ENCODE results near the gene PLA2G12A. TPM values are rescaled to one million over a fixed set of nuclear protein-coding genes. Genes with fewer than 3 reads are reported as not detected.

PLA2G12A gene
- total RNA-seq (ENCODE audit: low replicate concordance) = 8.1 and 17.8 TPM in 2 replicates

DNA sequence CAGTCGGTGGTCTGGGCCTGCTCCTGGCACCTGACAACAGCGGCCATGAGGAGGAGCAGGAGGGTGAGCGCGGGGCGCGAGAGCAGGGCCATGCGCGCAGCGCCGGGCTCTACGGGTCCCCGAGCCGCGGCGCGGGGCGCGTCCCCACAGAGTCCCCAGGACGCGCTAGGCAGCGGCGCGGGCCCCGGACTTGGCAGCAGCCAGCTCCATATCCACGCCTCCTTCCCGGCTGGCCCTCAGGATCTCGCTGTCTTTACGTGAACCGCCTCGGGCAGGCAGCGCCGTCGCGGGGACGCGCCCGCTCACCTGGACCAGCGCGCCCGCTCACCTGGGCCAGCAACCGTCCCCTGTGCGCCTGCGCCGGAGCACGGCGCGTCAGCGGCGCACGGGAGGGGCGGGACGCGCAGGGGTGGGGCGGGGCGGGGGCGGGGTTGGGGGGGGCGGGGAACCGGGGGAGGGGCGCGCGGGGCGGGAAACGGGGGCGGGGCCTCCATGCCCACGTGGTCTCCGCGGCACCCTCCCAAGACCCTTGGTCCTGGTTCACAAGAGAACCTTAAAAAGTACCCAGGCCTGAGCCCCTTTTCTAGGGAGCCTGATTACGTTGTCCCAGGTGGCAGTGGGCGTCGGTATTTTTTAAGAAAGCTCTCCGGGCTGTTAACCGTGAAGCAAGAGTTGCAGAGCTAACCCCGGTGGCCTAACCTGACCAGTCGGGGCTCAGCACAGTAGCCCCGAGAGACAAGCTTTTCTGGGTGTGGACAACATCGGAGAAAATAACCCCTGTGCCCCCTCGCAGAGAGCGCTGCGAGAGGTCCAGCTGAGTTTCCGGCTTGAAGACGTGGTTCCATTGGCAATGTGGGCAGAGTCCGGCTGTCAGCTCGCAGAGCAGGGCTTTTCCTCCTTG, at the start of gene PLA2G12A:
Gene PLA2G12A, minus strand, starts transcription at position 353 of the 901 bp plus-strand sequence. Its CDS starts 261 bp downstream, at position 92.
- Histone ChIP-seq H3K79me2 (ENCODE audit: low read depth) (peaks cover 35% of the 10 kb centered on the region), H4K20me1 (ENCODE audit: low read depth) (no peaks in the 10 kb centered on the region), H3K27ac (no peak within 1 kb of the TSS), H3F3A (ENCODE audit: low read depth) (peaks cover 10% of the 10 kb centered on the region), H3K4me1 (peaks cover 7% of the 10 kb centered on the region), H3K36me3 (no peaks in the 10 kb centered on the region), H3K4me2 (peak within 1 kb of the TSS; percentile 97), H3K9me3 (ENCODE audit: low read depth) (no peaks in the 10 kb centered on the region), H2AFZ (replicated peaks) (peak within 1 kb of the TSS; percentile 98), H3K4me3 (peak within 1 kb of the TSS; percentile 61), H3K27me3 (peaks cover 10% of the 10 kb centered on the region), H3K9ac (no peak within 1 kb of the TSS)
- no peaks in the 10 kb centered on the region for H3K9me3 Mint-ChIP-seq
- H3K36me3 Mint-ChIP-seq = no peaks in the 10 kb centered on the region
- peaks cover 11% of the 10 kb centered on the region for H3K4me1 Mint-ChIP-seq
- DNase-seq (ENCODE audit: low spot score) = peak; percentile 88
- H3K4me3 Mint-ChIP-seq = peak within 1 kb of the TSS; percentile 92
- TF ChIP-seq EZH2 (IDR thresholded peaks at IDR 0.05) (peak; percentile 8), EZH2phosphoT487 (IDR thresholded peaks at IDR 0.05) (no peak)
- TF ChIP-seq, protein P1, sequence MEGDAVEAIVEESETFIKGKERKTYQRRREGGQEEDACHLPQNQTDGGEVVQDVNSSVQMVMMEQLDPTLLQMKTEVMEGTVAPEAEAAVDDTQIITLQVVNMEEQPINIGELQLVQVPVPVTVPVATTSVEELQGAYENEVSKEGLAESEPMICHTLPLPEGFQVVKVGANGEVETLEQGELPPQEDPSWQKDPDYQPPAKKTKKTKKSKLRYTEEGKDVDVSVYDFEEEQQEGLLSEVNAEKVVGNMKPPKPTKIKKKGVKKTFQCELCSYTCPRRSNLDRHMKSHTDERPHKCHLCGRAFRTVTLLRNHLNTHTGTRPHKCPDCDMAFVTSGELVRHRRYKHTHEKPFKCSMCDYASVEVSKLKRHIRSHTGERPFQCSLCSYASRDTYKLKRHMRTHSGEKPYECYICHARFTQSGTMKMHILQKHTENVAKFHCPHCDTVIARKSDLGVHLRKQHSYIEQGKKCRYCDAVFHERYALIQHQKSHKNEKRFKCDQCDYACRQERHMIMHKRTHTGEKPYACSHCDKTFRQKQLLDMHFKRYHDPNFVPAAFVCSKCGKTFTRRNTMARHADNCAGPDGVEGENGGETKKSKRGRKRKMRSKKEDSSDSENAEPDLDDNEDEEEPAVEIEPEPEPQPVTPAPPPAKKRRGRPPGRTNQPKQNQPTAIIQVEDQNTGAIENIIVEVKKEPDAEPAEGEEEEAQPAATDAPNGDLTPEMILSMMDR (IDR thresholded peaks at IDR 0.05) = no peak
- no peak within 1 kb of the TSS for H3K27ac Mint-ChIP-seq
- H3K27me3 Mint-ChIP-seq (ENCODE audit: insufficient read depth, low read depth) = peaks cover 3% of the 10 kb centered on the region

DNA sequence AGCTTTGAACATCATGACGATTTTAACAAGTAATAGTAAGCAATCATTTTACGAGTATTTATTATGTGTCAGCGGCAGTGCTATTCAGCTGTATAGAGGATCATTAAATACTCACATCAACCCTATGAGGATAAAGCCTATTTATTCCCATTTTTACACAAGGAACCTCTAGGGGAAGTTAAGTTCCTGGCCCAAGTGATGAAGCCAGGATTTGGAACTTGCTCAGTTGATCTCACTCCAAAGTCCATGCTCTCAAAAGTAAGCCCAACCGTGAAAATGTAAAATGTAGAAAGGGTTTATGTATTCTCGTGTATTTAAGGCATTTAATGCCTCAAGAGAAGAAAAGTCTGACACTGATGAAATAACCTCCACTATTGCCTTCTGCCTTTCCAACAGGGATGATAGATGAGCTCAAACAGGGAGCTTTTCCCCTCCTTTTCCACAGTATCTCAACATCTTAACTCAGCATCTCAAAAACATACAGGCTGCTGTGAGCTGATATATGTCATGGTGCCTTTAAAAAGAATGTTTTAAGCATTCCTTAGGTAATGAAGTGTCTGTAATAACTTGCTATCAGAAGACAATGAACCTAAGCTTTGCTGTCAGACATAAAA, 35.0 kb upstream of the PLA2G12A start:
- Histone ChIP-seq H3K36me3 (no peaks in the 10 kb centered on the region), H3K4me2 (no peak overlapping the region), H3K4me1 (no peaks in the 10 kb centered on the region), H4K20me1 (ENCODE audit: low read depth) (no peaks in the 10 kb centered on the region), H3F3A (ENCODE audit: low read depth) (no peaks in the 10 kb centered on the region), H3K27me3 (no peaks in the 10 kb centered on the region), H3K9me3 (ENCODE audit: low read depth) (no peaks in the 10 kb centered on the region), H3K27ac (no peak overlapping the region), H3K9ac (no peak overlapping the region), H2AFZ (replicated peaks) (no peak overlapping the region), H3K79me2 (ENCODE audit: low read depth) (no peaks in the 10 kb centered on the region), H3K4me3 (no peak overlapping the region)
- H3K4me3 Mint-ChIP-seq = no peak overlapping the region
- TF ChIP-seq EZH2 (IDR thresholded peaks at IDR 0.05) = no peak
- TF ChIP-seq, protein P1 (IDR thresholded peaks at IDR 0.05) = no peak
- TF ChIP-seq EZH2phosphoT487 (IDR thresholded peaks at IDR 0.05) = no peak
- H3K9me3 Mint-ChIP-seq = no peaks in the 10 kb centered on the region
- no peaks in the 10 kb centered on the region for H3K27me3 Mint-ChIP-seq (ENCODE audit: insufficient read depth, low read depth)
- H3K27ac Mint-ChIP-seq = no peak overlapping the region
- DNase-seq (ENCODE audit: low spot score) = no peak
- H3K4me1 Mint-ChIP-seq = no peaks in the 10 kb centered on the region
- H3K36me3 Mint-ChIP-seq = no peaks in the 10 kb centered on the region

DNA sequence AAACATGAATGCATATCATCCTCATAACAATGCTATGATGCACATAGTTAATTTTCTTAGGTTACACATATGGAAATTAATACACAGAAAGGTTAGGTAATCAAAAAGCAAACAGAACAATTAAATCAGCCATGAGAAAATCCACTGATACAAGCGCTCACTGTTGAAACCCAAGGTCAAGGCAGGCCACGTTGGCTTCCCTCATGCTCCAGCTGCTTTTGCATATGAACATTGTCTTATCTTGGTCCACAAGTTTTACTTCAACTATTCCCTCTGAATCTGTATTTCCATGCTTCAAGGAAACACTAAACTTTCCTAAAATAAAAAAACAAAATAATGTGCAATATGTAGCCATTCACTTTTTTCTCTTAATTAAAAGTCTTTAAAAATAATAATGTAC, 34.5 kb upstream of the PLA2G12A start:
- H3K4me3 ChIP-seq = no peak overlapping the region
- Mint-ChIP-seq H3K4me3 (no peak overlapping the region), H3K9me3 (no peaks in the 10 kb centered on the region), H3K27ac (no peak overlapping the region), H3K36me3 (no peaks in the 10 kb centered on the region), H3K4me1 (no peaks in the 10 kb centered on the region), H3K27me3 (ENCODE audit: insufficient read depth, low read depth) (no peaks in the 10 kb centered on the region)
- H3F3A ChIP-seq (ENCODE audit: low read depth) = no peaks in the 10 kb centered on the region
- H4K20me1 ChIP-seq (ENCODE audit: low read depth) = no peaks in the 10 kb centered on the region
- no peak for DNase-seq (ENCODE audit: low spot score)
- H3K9ac ChIP-seq = no peak overlapping the region
- TF ChIP-seq EZH2phosphoT487 (IDR thresholded peaks at IDR 0.05) (no peak), EZH2 (IDR thresholded peaks at IDR 0.05) (no peak)
- TF ChIP-seq, protein P1 (IDR thresholded peaks at IDR 0.05) = no peak
- H3K27me3 ChIP-seq = no peaks in the 10 kb centered on the region
- no peaks in the 10 kb centered on the region for H3K79me2 ChIP-seq (ENCODE audit: low read depth)
- no peaks in the 10 kb centered on the region for H3K36me3 ChIP-seq
- no peak overlapping the region for H3K27ac ChIP-seq
- H3K4me1 ChIP-seq = no peaks in the 10 kb centered on the region
- H3K4me2 ChIP-seq = no peak overlapping the region
- H2AFZ ChIP-seq (replicated peaks) = no peak overlapping the region
- no peaks in the 10 kb centered on the region for H3K9me3 ChIP-seq (ENCODE audit: low read depth)
